Subcutaneous adipose tissue (tissue), 4 donors: ENCODE data around the gene RNPS1. TPM values are rescaled to one million over a fixed set of nuclear protein-coding genes. Genes with fewer than 3 reads are reported as not detected.

ENCODE experiments used
- CTCF ChIP-seq: fragments of 450-650 bp; IDR thresholded peaks from one replicate; pipeline ENCODE4 v1.5.1; 2016; ENCODE audit warnings: low read depth, mild to moderate bottlenecking, control low read depth, antibody characterized with exemption, moderate library complexity
- total RNA-seq, 4 donors: library from RNA; depleted of rRNA; stranded (reverse); fragments of >200 nt; gene quantifications; one replicate each; pipeline ENCODE4 v1.1.0, GENCODE V29; 2016

Gene RNPS1
- total RNA-seq, 4 donors from 2014 or later: 66.6 to 127 (median 75.3) TPM

GRCh38 chr16:2230376-2230775 is 37.5 kb downstream of the RNPS1 start:
- TF ChIP-seq CTCF: no peak

- TF ChIP-seq CTCF: no peak
Measured at GRCh38 chr16:2229632-2230250, 38.2 kb downstream of the RNPS1 start.

- no peak for TF ChIP-seq CTCF
Measured at GRCh38 chr16:2229091-2229490, 38.8 kb downstream of the RNPS1 start.

GRCh38 chr16:2228161-2228824 is 39.6 kb downstream of the RNPS1 start:
- no peak for TF ChIP-seq CTCF

GRCh38 chr16:2226918-2227317 is 41.0 kb downstream of the RNPS1 start:
- TF ChIP-seq CTCF: no peak

- TF ChIP-seq CTCF: no peak
Measured at GRCh38 chr16:2226245-2226793, 41.6 kb downstream of the RNPS1 start.

GRCh38 chr16:2223942-2224486 is 43.9 kb downstream of the RNPS1 start:
- TF ChIP-seq CTCF: no peak
